Psoas muscle (tissue), 8 donors: ENCODE results near the gene NGF. TPM values are rescaled to one million over a fixed set of nuclear protein-coding genes. Genes with fewer than 3 reads are reported as not detected.

Source experiments
- ATAC-seq, 4 donors: fragments of 200-7000 bp; cut with Tn5 transposase; one replicate each; pipeline ENCODE4 v1.9.1; 2020; ENCODE audit warnings: moderate library complexity in 3 of 4, mild to moderate bottlenecking in 2 of 4
- DNase-seq, 2 donors: peaks; one replicate each; pipeline ENCODE4 v3.0.0-alpha.2; 2020
- H3K27ac ChIP-seq: fragments of 200-600 bp; one replicate; pipeline ENCODE4 v1.8.0; 2022
- H3K27me3 ChIP-seq, 3 donors: fragments of 200-600 bp in 1 of 3; one replicate each; pipeline versions ENCODE4 v1.6.1 to v1.8.0; 2013 to 2022; ENCODE audit warnings: low read length in 2 of 3, mild to moderate bottlenecking in 2 of 3, moderate library complexity in 1 of 3; ENCODE audit not compliant: insufficient read depth in 3 of 3
- H3K36me3 ChIP-seq, 2 donors: fragments of 200-600 bp in 1 of 2; one replicate each; pipeline versions ENCODE4 v1.6.1 to v1.8.0; 2013 to 2022; ENCODE audit warnings: low read depth in 1 of 2, mild to moderate bottlenecking in 1 of 2, moderate library complexity in 1 of 2; ENCODE audit not compliant: insufficient read depth in 1 of 2
- H3K4me1 ChIP-seq: fragments of 200-600 bp; one replicate; pipeline ENCODE4 v1.8.0; 2022
- H3K4me3 ChIP-seq: fragments of 200-600 bp; one replicate; pipeline ENCODE4 v1.8.0; 2022; ENCODE audit warnings: mild to moderate bottlenecking
- H3K9me3 ChIP-seq: fragments of 200-600 bp; one replicate; pipeline ENCODE4 v1.8.0; 2022
- CTCF ChIP-seq: fragments of 200-600 bp; IDR thresholded peaks from one replicate; pipeline ENCODE4 v1.8.0; 2022; ENCODE audit warnings: antibody characterized with exemption
- WGBS, 3 donors: extraction: QIAGEN DNeasy Blood & Tissue Kit; methylation state at CpG; one replicate each; pipeline versions ENCODE4 v1.1.6 to v1.1.7; 2013; 5-methylcytosine and 5-hydroxymethylcytosine counted together
- intact Hi-C, 2 donors: fragments of 100-400 bp; cut with DNase I; formaldehyde crosslinking; loops; one replicate each; pipeline versions ENCODE4 v1.11.0 to v1.14.2; 2022
- polyA plus RNA-seq, 3 donors: library from polyadenylated mRNA; stranded (reverse); fragments of 200-250 nt; gene quantifications; one replicate each; pipeline ENCODE4 v1.2.3, GENCODE V29; 2013
- total RNA-seq, 4 donors: library from RNA; stranded (reverse); fragmentation: NEBNext Ultra II Directional in 2 of 4; extraction: Animal tissue kit (Norgen Biotek cat#: 25700) in 2 of 4; gene quantifications; one replicate each; pipeline versions ENCODE4 v1.2.1 to v1.2.4, GENCODE V29; 2021 to 2023
- donor health status: healthy with polysubstance abuse.
- donor health status: DM: no; HTN: no; CAD: no; lungs with moderate emphysema.
- donor health status: Bipolar disorder and iron deficiency.
- donor health status: healthy.
- donor health status: DM: yes; HTN: yes; CAD: no.
- donor health status: DM: no; HTN: no; CAD: no.
- donor health status: DM: no; HTN: no; CAD: no.
- donor health status: DM: yes; HTN: yes; CAD: no.

NGF gene
- total and polyA plus RNA-seq, 7 donors: 0.27 to 1.4 (median 0.57) TPM

- intact Hi-C loops: no loop called here
- DNase-seq (no peak), ATAC-seq (no peak)
- WGBS, 3 donors: 83 to 90% (median 90%) methylated on average over 8 of the region's 8 CpGs
- no peak for TF ChIP-seq CTCF
- no peaks in the 10 kb centered on the region for H3K4me1 ChIP-seq
- H3K27ac ChIP-seq: no peak overlapping the region
- H3K27me3 ChIP-seq: no peaks in the 10 kb centered on the region
- no peaks in the 10 kb centered on the region for H3K9me3 ChIP-seq
- no peaks in the 10 kb centered on the region for H3K36me3 ChIP-seq
- no peak overlapping the region for H3K4me3 ChIP-seq
Observed at GRCh38 chr1:115324649-115325420, 13.2 kb downstream of the NGF start.

DNA sequence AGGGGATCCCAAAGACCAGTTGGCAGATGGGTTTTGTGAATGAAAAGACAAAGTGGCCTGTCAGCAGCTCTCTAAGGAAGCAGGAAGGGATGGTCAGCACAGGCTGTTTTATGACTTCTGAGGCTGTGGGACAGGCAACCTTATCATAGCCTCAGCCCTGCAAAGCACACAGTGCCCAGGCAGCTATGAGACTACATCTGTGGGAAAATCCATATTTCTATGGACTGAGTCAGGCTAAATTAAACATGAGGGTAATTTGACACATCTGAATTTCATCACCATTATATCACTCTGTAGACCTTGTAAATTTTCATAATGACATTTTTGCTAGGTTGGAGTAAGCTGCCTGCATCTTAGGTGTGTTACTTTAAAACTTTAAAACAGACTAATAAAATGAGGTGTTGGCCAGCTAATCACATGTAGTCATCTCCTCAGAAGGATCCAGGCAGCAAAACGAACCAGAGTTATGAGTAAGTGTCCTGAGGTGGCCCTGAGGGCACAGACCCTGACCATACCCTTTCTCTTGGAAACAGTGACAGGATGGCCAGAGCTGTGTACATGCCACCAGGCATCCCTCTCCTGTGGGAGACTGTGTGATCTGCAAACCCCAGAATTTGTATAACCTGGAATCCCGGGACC is 14.6 kb downstream of the NGF start:
- ATAC-seq (no peak), DNase-seq (no peak)
- no peak for TF ChIP-seq CTCF
- no peaks in the 10 kb centered on the region for H3K27me3 ChIP-seq
- H3K4me3 ChIP-seq: no peak overlapping the region
- 54 to 66% (median 57%) methylated on average over 2 of the region's 2 CpGs for WGBS, 3 donors
- H3K27ac ChIP-seq: no peak overlapping the region
- intact Hi-C loops: no loop called here
- no peaks in the 10 kb centered on the region for H3K36me3 ChIP-seq
- no peaks in the 10 kb centered on the region for H3K4me1 ChIP-seq
- H3K9me3 ChIP-seq: no peaks in the 10 kb centered on the region

DNA sequence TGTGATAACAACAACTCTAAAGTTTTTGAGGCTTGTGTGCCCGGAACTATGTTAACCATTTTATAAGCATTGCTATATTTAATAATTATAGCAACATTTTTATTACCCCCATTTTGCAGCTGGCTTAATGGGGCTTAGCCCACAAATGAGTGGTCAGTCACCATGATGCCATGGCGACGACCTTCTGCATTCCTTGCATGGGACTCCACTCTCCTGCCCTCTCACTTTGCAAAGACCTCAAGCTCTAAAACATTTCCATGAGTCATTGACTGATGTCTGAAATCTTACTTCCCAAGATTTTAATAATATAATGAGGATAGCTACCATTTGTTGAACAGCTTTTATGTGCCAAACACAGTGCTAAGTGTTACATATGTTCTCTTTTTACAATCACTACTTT is 15.4 kb downstream of the NGF start:
- intact Hi-C loops: no loop called here
- WGBS, 3 donors: 87 to 90% (median 89%) methylated on average over 3 of the region's 3 CpGs
- Histone ChIP-seq H3K9me3 (no peaks in the 10 kb centered on the region), H3K27me3 (no peaks in the 10 kb centered on the region), H3K36me3 (no peaks in the 10 kb centered on the region), H3K27ac (no peak overlapping the region), H3K4me3 (no peak overlapping the region), H3K4me1 (no peaks in the 10 kb centered on the region)
- DNase-seq: no peak
- no peak for TF ChIP-seq CTCF
- ATAC-seq: no peak

DNA sequence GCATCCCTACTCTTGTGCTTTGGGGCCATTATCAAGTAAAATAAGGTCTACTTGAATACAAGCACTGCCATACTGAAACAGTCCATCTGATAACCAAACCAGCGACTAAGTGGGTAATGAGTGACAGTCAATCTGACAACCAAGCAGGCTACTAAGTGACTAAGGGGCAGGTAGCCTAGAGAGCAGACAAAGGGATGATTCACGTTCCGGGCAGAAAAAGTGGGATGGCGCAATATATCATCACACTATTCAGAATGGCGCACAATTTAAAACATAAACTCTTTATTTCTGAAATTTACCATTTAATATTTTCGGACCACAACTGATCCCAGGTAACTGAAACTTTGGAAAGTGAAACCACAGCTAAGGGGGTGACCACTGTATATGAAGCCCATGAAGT is 17.7 kb downstream of the NGF start:
- DNase-seq: no peak
- intact Hi-C loops: no loop called here
- 94 to 97% (median 95%) methylated on average over 6 of the region's 6 CpGs for WGBS, 3 donors
- no peak for TF ChIP-seq CTCF
- Histone ChIP-seq H3K27me3 (no peaks in the 10 kb centered on the region), H3K9me3 (no peaks in the 10 kb centered on the region), H3K27ac (no peak overlapping the region), H3K4me1 (no peaks in the 10 kb centered on the region), H3K36me3 (no peaks in the 10 kb centered on the region), H3K4me3 (no peak overlapping the region)
- no peak for ATAC-seq
